ENCODE measurements around the gene MYO15A.

The MYO15A gene

DNA sequence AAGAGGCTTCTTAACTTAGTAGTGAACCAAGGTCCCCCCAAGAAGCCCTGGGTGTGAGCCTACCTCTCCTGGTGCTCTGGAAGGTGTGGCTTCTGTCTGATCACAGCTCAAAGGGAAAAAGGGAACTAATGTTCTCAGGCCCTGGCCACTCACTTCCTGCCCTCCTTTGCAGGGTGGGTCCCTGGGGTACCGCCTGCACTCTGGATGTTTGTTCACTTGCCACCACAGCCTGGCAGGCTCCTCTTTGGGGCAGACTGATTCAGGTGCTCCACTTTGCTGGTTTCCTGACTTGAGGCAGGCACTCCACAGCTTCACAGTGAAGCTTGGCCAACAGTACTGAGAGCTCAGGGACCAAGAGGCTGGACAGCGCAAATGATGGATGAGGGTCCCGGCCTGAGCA lies 5.9 kb upstream of the MYO15A start:
- no peak for DNase-seq

GRCh38 chr17:18105027-18105426 lies 3.5 kb upstream of the MYO15A start:
- no peak for DNase-seq

- no peak for DNase-seq
Measured at GRCh38 chr17:18105595-18105994, 3.0 kb upstream of the MYO15A start.

GRCh38 chr17:18106211-18106610 lies 2.3 kb upstream of the MYO15A start:
- no peak for DNase-seq

- DNase-seq = no peak
Measured at GRCh38 chr17:18107061-18107790, 1.3 kb upstream of the MYO15A start.

DNA sequence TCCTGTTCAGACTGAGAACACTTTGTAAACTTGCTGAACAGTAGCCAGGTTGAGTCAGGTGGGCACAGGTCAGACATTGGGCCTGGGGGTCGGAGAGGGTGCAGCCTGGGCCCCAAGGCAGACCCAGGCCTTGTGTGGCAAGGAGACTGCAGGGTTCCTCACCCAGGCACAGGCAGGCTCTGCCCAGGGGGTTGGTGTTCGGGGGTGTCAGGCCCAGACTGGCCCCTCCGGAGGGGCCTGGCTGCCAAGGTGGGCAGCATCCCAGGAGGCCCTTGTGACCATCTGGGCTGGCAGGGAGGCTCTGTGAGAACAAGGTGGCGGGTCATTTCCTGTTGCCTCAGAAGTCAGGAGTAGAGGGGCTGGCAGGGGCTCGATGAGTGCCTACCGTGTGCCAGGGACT lies 585 bp upstream of the MYO15A start:
- no peak for DNase-seq

- DNase-seq = no peak
Measured at GRCh38 chr17:18109935-18110485, 1.5 kb downstream of the MYO15A start.

GRCh38 chr17:18110636-18111145 lies 2.1 kb downstream of the MYO15A start:
- DNase-seq = no peak

- DNase-seq = no peak
Measured at GRCh38 chr17:18111330-18111971, 2.9 kb downstream of the MYO15A start.

- DNase-seq = no peak
Measured at GRCh38 chr17:18115517-18115916, 7.0 kb downstream of the MYO15A start.

GRCh38 chr17:18116078-18116477 lies 7.5 kb downstream of the MYO15A start:
- DNase-seq = no peak

DNA sequence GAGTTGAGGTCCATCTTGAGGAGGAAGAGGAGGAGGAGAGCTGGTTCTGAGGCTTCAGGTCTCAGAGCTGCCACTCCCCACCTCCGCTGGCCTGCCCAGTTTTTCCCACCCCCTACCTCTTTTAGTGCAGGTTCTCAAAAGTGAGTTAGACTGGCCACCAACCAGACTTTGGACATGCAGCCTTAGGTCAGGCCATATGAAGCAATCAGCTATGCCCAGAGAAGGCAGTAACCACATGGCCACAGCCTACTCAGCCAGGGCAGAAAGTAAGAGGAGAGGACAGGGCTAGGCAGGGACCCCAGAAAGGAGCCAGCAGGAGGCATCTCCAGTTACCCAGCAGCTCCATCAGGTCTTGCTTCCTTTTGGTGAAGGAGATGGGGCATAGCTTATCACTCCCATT lies 9.0 kb downstream of the MYO15A start:
- no peak for DNase-seq

- DNase-seq = no peak
Measured at GRCh38 chr17:18117982-18118975, 9.7 kb downstream of the MYO15A start.

- DNase-seq = no peak
Measured at GRCh38 chr17:18119166-18119745, 10.7 kb downstream of the MYO15A start.

GRCh38 chr17:18119938-18120337 lies 11.4 kb downstream of the MYO15A start:
- no peak for DNase-seq

- DNase-seq = no peak
Measured at GRCh38 chr17:18120461-18121017, 12.0 kb downstream of the MYO15A start.

DNA sequence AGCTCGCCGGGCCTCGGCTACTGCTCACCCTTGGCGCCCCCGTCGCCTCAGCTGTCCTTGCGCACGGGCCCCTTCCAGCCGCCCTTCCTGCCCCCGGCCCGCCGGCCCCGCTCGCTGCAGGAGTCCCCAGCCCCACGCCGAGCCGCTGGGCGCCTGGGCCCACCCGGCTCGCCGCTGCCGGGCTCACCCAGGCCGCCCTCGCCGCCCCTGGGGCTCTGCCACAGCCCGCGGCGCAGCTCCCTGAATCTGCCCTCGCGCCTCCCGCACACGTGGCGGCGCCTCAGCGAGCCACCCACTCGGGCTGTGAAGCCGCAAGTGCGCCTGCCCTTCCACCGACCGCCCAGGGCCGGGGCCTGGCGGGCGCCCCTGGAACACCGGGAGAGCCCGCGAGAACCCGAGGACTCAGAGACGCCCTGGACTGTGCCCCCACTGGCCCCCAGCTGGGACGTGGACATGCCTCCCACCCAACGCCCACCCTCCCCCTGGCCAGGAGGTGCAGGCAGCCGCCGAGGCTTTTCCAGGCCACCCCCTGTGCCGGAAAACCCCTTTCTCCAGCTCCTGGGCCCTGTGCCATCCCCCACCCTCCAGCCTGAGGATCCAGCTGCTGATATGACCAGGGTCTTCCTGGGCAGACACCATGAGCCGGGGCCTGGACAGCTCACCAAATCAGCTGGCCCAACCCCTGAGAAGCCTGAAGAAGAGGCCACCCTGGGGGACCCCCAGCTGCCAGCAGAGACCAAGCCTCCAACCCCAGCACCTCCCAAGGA lies 12.8 kb downstream of the MYO15A start:
- no peak for DNase-seq

DNA sequence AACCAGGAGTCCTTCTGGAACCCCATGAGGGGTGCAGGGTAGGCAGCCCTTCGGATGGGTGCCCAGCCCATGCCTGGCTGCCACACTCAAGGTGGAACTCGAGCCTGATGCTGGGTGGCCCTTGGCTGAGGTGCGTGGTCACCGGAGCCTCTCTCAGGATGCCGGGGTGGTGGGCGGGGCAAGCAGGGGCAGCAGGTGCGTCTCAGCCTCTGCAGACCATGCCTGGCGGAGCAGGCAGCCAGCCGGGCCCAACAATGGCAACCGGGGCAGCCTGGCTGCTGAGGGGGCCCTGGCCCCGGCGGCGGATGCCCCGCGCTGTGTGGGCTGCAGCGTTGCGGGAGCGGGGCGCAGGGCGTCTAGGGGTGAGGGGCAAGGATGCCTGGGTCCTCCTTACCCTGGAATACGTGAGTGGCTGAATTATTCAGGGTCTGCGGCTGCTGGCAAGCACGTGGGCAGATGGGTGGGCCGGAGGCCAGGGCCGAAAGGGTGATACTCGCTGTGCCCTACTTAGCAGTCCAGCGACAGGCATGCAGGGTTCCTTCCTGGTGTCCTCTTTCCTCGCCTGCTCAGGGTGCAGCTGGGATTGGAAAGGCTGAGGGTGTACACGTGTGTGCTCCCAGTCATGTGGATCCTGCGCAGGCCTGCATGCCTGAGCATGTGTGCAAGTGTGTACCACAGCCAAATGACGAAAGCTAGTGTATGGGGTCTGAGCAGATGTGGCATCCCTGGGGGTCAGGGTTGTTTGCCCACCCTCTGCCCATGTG lies 14.6 kb downstream of the MYO15A start:
- DNase-seq = no peak

GRCh38 chr17:18124345-18125126 lies 16.0 kb downstream of the MYO15A start:
- no peak for DNase-seq

DNA sequence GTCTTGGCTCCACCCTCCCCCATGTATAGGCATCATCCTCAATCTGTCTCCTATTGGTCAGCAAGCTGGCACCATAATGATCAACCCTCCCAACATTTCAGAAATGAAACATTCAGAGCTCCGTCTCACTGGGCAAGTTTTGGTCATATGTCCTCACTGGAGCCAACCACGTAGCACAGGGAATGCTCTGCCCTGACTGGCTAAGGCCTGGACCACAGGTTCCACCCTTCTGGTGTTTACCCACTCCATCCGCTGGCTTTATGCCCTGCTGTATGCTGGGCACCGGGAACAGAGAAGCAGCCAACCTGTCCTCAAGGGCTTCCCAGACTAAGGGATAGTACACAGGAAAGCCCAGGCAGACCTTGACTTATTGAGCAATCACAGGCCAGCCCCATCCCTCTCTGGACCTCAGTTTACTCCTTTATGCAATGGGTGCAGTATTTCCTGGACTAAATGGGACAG lies 20.5 kb downstream of the MYO15A start:
- no peak for DNase-seq
